Activated T-cell treated with anti-CD3 and anti-CD28 coated beads for 1 hour (primary cell): ENCODE data around the gene TMEM101.
"Not testable (repeated sequence)": the region's sequence is repeated elsewhere in the genome, so short reads cannot be mapped to it uniquely, and the experiment has no call there.

Experiments used
- DNase-seq: peaks from one replicate; pipeline ENCODE4 v3.0.0-alpha.2; 2020; ENCODE audit warnings: low read depth

The TMEM101 gene

DNA sequence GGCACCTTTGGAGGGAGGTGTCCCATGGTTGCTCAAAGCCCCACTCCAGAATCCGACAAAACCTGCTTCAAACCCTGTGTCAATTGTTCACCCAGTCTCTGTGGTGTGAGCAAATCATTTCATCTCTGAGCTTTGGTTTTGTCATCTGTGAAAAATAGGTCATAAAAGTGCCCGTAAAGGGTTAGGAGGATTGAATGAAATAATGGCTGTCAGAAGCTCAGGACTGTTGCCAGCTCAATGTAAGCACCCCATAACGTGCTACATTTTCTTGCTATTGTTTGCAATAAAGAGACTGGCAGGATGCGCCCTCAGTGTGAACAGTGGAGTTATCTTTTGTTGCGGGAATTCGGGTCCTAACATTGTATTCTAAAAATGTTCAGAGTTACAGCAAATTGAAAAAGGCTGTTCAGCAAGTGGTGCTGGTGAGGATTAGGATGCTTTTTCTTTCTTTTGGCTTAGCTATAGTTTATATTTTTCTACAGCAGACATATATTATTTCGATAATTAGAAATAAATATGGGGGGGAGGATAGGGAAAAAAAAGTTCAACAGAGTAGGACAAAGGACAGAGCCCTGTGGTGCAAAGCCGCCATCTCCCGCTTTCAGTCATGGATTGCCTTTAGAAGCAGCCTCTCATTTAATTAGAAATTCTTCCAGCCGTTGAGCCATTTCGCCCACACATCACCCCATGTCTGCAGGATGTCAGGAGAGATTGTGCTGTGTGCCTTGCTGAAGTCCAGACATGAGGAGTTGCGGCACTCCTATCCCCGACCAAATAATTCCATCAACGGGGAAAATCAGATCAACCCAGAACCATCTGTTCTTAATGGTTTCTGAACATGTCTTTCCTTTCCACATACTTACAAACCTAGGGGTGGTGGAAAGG, 40.1 kb downstream of the TMEM101 start:
- DNase-seq: no peak

GRCh38 chr17:43972444-43973212, 42.1 kb downstream of the TMEM101 start:
- not testable (repeated sequence) for DNase-seq

- not testable (repeated sequence) for DNase-seq
These were observed 43.3 kb downstream of the TMEM101 start for GRCh38 chr17:43971436-43971835.

DNA sequence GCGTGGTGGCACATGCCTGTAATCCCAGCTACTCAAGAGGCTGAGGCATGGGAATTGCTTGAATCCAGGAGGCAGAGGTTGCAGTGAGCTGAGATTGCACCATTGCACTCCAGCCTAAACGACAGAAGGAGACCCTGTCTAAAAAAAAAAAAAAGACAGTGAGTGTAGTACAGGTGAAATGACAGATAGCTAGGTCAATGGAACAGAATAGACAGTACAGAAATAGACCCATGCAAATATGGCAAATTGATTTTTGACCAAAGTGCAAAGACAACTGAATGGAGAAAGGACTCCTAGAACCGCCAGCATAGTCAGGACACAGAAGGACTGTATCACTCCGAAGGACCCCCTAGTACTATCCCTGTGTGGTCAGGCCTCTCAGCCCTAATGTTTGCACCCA, 44.4 kb downstream of the TMEM101 start:
- no peak for DNase-seq

DNA sequence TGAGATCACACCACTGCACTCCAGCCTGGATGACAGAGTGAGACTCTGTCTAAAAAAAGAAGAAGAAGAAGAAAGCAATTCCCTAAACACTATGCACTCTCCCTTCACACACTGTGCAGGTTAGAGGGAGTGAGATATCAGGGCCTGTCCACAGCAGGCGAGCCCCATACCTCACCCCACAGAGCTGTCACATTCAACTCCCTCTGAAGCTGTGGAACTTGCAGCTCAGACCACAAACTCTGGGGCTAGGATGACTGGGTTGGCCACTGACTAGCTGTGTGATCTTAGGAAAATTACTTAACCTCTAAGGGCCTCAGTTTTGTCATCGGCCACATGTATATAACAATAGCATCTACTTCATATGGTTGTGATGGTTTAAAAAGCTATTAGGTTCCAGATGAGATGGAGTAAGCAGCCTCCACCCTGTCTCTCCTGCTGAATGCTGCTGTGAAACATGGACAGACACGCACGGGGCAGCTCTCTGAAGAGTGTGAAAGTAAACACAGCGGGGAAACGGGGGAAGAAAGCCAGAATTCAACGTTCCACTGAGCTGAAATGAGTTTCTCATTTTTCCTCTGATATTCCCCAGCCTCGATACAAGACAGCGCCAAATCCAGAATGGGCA, 47.4 kb downstream of the TMEM101 start:
- DNase-seq: no peak

DNA sequence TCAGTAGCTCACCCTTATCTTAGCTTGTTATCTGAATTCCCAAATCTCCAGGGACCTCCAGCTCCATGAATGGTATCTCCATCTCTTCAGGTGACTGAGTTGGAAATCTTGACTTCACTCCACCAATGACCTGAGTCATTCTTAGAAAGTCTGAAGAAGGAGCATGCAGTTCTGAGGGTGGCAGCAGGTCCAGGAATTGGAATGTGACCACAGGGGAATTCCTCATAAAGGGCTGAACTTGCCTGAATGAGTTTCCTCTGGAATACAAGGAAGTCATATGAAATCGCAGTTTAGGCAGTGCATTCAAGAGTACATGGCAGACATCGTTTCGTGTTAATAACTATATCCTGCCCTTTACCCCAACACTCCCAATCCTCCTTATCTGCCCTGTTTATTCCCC, 48.5 kb downstream of the TMEM101 start:
- no peak for DNase-seq

- DNase-seq: no peak
These were observed 52.3 kb downstream of the TMEM101 start for GRCh38 chr17:43962479-43962878.

DNA sequence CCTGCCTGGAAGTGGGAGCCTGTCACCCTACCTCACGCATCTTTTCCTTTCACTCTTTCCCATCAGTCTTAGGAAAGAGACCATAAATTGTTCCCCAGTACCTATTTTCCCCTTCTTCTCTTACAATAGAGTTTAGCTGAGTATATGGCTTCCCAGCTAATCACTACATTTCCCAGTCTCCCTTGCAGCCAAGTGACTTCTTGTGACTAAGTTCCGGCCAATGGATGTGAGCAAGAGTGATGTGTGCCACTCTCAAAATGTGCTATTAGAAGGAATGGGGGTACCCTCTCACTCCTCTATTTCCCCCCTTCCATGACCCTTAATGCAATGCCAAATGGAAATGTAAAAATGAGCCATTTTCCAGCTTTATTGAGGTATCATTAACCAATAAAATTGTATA, 52.8 kb downstream of the TMEM101 start:
- DNase-seq: no peak

DNA sequence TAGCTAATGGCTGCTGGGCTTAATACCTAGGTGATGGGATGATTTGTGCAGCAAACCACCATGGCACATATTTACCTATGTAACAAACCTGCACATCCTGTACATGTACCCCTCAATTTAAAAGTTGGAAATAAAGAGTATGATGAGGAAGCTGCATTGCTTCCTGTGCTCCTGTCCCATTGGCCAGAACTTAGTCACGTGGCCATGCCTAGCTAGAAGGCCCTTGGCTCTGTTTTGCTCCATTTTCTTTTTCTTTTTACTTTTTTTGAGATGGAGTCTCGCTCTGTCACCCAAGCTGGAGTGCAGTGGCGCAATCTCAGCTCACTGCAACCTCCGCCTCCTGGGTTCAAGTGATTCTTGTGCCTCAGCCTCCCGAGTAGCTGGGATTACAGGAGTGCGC, 53.5 kb downstream of the TMEM101 start:
- DNase-seq: not testable (repeated sequence)
